Pulmonary artery endothelial cell (primary cell): Measurements from ENCODE around the gene AP3S2. TPM values are rescaled to one million over a fixed set of nuclear protein-coding genes. Genes with fewer than 3 reads are reported as not detected.
"Not testable (repeated sequence)": the region's sequence is repeated elsewhere in the genome, so short reads cannot be mapped to it uniquely, and the experiment has no call there.

Source experiments
- DNase-seq: peaks from one replicate; pipeline ENCODE4 v3.0.0-alpha.2; 2011; ENCODE audit warnings: low read depth, low spot score
- total RNA-seq: library from RNA; depleted of rRNA; stranded (reverse); fragments of >200 nt; gene quantifications from 2 replicates; pipeline ENCODE4 v1.2.3, GENCODE V29; 2014

AP3S2 gene
- 19.5 and 35.1 TPM in 2 replicates for total RNA-seq

DNA sequence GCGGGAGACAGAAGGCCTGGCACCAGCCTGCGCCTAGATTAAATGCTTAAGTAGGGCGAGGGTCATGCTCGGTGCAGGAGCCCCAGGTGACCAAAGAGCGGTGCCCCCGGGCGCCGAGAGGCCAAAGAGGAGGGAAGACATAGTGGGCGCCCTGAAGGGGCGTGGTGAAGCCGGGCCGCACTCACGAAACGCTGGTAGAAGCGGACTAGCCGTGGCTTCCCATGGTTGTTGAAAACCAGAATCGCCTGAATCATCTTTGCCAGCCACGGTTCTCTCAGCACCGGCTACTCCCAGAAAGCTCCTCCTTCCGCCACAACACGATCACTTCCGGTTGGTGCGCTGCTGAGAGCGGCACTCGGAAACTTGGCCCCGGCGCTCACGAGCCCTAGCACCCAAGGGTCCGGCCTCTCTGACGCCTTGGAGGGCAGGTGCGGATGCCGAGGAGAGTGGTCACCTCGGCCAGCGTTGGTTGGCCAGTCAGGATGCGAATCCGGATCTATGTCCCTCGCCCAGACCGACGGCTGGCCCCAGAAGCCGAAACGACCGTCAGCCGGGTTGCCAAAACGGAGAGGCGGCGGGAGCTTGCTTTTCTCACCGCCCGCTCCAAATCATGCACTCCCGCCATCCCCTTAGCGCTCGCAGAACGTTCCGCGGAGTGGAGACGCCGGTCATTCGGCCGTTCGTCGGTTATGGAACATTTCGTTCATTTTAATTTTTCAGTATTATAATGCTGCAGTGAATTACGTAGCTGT, at the start of gene AP3S2:
Gene AP3S2 (minus strand): TSS at position 299 of the 752 bp plus-strand sequence. CDS start 45 bp downstream, at position 254.
- DNase-seq = peak; percentile 65

DNA sequence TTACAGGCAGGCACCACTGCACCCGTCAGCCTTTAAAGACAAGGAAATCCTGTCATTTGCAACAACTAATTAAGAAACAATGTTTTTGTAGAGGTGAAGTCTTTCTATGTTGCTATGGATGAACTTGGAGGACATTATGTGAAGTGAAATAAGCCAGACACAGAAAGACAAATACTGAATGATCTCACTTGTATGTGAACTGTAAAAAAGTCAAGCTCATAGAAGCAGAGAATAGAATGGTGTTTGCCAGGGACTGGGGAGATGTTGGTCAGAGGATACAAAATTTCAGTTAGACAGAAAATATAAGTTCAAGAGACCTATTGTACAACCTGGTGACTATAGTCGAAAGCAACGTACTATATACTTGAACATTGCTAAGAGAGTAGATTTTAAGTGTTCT, 46.1 kb upstream of the AP3S2 start:
- DNase-seq = no peak

DNA sequence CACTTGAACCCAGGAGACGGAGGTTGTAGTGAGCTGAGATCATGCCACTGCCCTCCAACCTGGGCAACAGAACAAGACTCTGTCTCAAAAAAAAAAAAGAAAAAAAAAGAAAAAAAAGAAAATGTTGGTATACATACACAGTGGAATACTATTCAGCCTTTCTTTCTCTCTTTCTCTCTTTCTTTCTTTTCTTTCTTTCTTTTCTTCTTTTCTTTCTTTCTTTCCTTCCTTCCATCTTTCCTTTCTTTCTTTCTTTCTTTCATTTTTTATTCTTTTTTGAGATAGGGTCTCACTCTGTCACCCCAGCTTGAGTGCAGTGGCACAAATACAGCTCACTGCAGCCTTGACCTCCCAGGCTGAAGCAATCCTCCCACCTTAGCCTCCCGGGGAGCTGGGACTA, 45.6 kb upstream of the AP3S2 start:
- DNase-seq = not testable (repeated sequence)

DNA sequence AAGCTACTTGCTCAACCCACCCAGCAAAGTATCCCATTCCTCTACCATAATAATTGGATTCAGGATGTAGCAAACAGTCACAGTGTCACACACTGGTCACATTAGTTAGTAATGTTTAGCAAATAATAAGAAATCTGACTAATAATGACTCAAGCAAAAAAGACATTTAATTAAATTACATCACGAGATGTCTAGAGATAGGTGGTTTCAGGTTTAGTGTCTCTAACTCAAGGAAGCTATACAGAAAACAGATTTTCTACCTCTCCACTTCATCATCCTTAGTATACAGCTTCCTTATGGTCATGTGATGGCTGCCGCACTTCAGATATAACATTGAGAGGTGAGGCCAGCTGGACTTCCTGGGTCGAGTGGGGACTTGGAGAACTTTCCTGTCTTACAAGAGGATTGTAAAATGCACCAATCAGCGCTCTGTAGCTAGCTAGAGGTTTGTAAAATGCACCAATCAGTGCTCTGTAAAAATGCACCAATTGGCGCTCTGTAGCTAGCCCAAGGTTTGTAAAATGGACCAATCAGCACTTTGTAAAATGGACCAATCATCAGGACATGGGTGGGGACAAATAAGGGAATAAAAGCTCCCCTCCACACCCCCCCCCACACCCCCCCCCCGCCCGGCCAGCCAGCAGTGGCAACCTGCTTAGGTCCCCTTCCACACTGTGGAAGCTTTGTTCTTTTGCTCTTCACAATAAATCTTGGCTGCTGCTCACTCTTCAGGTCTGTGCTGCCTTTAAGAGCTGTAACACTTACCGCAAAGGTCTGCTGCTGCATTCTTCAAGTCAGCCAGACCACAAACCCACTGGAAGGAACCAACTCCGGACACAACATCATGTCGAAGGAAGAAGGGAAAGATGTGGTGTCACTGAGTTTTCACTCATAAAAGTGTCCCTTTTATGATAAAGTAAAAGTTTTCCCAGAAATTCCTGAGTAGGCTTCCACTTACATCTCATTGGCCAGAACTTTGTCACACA, 43.9 kb upstream of the AP3S2 start:
- DNase-seq = no peak

DNA sequence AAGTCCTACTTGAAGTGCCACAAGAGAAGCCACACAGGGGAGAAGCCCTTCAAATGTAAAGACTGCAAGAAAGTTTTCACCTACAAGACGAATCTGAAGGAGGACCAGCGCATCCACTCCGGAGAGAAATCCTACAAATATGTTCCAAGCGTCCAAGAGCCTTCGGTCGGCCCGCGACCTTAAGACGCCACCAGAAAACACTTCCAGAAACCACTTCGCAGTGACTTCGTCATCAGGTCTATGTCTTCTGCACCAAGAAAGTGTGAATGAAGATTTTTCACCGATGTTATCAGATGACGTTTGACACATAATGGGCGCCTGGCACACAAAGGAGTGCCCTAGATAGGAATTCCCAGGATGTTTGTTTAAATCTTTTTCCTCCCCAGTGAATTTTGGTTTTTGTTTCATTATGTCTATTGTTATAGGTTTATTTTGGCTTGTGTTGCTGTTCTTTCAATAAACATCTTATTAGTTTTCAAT, 43.0 kb upstream of the AP3S2 start:
- DNase-seq = no peak

DNA sequence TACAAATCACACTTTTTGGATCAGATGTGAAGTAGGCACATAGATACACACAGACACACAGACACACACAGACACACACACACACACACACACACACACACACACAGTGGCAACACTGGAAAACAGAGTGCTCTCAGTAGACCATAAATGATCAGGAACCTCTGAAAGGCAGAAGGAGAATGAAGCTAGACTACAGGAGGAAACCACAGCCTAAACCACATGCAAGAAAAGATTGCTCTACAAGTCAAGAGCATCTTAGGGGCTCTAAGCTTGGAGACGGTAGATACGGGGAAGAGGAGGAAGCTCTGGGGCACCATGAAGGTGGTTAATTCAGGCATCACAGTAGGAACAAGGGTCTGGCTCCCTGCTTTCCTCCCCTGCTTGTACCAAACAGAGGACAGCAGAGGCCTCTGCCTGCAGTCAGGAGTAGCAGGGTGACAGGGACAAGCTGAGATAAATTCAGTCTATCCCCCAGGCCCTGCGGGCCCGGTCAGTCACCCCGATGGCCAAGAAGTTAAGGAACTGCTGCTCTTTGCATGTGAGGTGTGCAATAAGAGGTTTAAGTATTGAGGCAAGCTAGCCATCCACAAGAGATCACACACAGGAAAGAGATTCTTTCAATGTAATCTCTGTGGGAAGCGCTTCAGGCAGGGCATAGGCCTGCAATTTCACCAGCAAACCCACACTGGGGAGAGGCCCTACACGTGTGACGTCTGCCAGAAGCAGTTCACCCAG, 42.4 kb upstream of the AP3S2 start:
- DNase-seq = no peak

DNA sequence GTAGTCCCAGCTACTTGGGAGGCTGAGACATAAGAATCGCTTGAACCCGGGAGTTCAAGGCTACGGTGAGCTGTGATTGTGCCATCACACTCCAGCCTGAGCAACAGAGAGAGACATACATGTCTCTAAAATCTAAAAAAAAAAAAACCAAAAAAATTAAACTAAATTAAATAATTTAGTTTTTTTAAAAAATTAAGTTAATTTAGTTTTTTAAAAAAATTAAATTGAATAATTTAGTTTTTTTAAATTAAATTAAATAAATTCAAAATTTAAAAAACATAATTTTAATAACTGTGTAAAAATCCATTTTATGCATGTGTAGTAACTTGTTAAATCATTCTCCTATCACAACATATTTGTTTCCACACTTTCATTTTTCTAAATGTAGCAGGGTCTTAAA, 39.1 kb upstream of the AP3S2 start:
- no peak for DNase-seq

DNA sequence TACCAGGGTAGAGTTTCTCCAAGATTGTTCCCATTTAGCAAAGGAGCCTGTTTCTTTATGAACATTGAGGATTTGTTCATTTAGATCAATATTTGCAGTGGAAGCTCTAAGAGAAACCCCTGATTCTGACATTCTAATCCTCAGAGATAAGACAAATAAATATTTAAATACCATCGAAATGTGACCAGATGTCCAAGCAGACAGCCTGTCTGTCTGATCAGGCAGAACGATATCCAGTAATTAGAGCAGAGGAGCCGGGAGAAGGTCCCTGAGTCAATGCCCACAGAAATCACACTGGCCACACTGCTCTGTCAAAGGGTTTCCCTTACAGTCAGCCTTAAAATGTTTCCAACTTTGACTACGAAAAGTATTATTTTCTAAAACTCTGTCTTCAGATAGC, 34.6 kb upstream of the AP3S2 start:
- DNase-seq = no peak

DNA sequence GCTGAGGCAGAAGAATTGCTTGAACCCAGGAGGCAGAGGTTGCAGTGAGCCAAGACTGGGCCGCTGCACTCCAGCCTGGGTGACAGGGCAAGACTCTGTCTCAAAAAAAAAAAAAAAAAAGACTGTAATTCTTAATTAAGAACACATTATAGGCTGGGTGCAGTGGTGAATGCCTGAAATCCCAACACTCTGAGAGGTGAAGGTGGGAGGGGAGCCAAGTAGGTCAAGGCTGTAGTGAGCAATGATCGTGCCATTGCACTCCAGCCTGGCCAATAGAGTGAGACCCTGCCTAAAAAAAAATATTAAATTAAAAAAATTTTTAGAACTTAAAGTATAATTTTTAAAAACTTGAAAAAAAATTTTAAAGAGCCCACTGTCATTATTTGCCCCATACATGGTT, 32.4 kb upstream of the AP3S2 start:
- DNase-seq = no peak

DNA sequence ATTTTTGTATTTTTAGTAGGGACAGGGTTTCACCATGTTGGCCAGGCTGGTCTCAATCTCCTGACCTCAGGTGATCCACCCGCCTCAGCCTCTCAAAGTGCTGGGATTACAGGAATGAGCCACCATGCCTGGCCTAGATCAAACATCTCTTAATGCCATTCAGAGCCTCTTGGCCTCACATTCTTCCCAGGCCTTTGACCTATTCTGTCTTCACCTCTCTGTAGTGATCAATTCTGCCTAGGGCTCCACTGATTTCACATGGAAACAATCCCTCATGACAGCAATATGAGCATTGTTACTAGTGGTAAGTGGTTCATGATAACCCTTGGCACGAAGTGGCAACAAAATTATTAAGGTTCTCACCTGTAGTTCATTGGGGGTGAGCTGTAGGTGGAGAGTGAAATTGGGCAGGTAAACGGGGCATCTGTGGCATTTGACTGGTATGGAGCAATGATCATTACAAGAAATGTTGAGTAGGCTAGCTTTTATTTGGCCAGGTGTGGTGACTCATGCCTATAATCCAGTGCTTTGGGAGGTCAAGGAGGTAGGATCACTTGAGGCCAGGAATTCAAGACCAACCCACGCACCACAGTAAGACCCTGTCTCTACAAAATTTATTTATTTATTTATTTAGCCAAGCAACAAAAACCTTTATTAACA, 23.8 kb upstream of the AP3S2 start:
- DNase-seq = no peak

DNA sequence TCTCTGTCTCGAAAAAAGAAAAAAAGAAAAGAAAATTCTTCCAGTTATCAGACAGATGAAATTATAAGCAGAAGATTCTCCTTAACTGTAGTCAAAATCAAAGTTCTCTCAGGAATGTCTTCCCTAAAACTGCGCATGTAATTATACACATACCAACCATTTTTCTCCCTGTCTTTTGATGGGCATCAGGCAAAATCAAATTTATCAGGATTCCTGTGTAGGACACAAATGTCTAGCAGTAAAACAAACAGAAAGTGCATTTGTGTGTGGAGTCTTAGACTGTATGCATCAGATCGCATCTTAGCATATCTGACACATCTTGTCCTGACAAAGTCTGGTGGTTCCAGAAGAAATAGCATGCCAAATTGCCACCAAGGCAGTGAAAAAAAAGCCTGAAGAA, 22.9 kb upstream of the AP3S2 start:
- DNase-seq = no peak

DNA sequence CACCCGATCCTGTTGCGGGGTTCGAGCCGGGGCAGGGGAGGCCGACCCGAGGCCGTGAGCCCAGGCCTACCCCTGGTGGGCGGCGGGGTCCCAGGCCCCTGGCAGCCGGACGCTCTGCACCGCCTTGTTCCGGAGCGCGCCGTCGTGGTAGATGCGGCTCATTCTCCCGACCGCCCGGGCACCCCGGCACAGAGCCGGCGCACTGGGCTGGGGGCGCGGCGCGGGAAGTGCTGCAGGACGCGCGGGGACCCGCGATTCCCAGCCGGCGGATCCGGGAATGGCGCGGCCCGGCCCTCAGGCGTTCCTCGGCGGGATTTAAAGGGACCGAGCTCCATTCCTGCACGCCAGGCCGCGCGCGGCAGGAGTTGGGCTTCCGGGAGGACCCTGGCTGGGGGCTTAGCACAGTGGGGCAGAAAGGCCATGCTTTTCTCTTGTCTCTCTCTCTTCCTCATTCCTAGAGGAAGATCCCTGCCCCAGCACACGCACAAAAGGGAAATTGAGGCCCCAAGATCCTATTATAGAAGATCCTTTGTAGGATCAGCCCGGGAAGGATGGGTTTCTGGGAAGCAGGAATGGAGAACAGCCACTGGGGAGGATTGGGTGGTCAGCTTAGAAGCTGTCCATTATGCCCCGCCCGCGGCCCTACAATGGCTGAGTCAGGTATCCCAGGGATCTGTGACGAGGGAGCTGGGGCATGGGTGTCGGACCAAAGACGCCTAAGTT, 19.0 kb upstream of the AP3S2 start, which contains the start of gene ARPIN:
Gene ARPIN (minus strand): TSS at position 279 of the 723 bp plus-strand sequence. CDS start 117 bp downstream, at position 162.
- no peak for DNase-seq

DNA sequence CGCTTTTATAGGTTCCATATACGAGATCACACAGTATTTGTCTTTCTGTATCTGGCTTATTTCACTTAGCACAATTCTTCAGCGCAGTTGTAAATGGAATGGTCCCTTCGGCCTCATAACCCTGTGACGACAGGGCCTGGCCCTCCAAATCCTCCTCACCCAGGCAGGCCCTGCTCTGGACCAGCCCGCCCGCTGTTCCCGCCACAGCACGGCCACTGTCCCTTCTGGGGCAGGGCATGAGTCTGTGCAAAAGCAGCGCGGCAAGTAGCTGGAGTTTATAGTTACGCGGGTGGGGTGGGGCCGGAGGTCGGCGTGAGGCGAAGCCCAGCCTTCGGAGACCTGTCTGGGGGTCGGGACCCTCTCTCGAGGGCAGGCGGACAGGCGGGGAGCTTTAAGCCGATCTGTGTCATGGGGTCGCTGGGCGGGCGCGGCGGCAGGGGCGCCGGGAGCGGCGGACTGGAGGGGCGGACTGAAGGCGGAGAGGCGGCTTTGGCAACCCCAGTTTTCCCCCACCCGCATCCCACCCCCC, 18.4 kb upstream of the AP3S2 start:
- no peak for DNase-seq

DNA sequence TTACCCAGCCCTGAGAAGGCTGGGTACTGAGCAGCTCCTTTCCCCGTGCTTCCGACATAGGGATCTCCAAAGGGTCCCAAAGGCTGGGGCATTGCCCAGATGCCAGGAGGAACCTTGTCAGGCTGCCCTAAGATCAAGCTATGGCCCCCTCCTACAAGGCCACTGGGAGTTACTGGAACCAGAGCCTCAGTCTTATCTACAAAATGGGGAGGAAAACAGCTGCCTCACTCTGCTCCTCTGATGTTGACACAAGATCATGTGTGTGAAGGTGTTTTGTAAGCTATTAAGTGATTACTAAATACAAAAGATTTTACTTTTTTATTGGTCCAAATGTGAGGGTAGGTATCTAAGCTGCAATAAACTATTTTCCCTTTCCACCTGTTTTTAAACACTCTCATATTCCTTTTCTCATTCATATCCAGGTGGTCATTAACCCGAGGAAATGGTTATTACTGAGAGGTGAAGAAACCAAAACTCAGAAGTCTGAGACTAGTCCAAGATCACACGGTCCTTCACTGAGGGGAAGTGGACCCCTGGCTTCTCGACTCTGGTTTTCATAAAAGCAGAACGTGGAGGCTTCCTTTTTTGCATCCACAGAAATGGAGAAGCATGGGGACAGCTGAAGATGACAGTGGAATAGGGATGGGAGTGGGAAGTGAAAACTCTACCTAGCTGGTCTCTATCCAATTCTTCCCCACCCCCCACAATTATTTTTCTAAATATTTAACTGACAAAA, 17.3 kb upstream of the AP3S2 start:
- no peak for DNase-seq

DNA sequence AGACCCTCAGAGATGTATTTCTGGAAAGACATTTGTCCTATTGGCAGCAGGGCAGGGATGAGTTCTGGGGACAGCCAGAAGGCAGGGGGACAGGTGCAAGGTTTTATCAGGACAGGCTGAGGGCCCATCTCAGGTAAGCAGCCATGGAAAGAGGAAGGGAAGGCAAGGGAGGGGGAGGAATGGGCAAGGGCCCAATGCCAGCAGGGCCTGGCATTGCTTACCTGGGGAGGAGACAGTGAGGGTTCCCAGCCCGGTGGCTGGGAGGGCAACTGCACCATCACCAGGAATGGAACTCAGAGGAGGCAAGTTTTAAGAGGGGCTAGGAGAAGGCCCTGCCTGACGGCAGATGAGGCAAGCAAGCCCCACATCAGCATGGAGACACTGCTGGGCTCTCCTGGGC, 15.8 kb upstream of the AP3S2 start:
- DNase-seq = no peak

DNA sequence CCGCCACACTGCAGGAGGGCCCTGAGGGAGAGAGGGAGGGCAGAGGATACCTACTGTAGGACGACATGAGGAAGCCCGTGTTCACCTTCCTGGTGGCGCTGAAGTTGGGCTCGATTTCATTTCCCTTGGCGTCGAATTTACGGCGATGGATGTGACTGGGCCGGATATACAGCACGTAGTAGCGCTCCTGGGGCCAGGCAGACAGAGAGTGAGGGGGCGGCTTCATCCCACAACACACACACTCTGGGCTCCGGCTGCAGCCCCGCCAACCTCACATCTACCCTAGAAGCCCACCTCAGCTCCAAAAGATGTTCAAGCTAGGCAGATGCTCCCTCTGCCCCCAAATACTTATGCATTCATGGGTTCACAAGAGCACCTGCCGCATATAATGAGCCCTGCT, 14.4 kb upstream of the AP3S2 start:
- DNase-seq = no peak

DNA sequence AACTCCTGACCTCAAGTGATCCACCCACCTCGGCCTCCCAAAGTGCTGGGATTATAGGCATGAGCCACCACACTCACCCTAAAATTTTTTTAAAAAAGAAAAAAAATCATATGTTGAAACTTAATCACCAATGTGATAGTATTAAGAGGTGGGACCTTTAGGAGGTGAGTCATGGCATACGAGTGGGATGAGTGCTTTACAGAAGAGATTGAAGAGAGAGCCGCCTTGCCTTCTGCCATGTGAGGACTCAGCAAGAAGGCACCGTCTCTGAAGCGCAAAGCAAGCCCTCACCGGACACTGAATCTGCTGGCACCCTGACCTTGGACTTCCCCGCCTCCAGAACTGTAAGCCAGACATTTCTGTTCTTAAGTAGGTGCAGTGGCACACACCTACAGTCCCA, 13.5 kb upstream of the AP3S2 start:
- DNase-seq = no peak

DNA sequence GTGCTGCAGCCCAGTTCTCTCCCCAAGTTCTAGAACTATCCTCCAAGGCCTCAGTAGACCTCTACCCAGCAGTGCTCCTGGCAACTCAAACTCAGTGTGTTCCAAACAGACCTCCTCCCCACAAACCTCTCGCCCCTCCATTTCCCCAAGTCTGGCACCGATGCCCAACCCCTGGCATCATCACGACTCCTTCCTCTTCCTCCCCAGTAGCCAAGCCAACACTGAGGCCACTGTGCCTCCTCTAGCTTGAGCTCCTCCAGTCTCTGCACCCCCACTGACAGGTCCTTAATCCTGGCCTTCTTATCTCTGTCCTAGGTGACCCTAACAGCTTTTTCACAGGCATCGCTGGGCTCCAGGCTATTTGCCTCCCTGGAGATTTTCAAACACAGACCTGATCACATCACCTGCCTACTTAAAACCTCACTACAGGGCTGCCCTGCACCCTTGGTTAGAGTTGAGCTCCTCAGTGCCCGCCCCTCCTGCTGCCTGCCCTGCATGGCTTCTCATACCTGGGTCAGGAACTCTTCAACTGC, 12.1 kb upstream of the AP3S2 start:
- no peak for DNase-seq

DNA sequence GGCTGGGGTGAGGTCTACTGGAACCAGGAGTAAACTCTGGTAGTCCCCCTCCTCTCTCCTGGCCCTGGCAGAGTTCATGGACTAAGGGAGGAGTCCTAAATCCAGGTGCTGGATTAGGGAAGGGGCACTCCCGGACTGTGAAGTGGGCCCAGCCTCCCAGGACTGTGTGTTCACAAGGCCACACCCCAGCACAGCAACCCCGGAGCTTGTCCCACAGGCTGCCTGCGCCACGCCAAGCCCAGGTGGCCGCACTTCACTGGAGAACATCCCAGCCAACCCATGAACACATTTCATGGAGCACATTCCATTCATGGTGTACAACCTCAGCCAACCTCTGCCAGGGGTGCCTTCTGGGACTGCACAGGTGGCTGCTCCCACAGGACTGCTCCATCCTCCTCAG, 10.7 kb upstream of the AP3S2 start:
- no peak for DNase-seq
